Ascending aorta (tissue), 2 donors: Measurements from ENCODE around the gene M1AP. TPM values are rescaled to one million over a fixed set of nuclear protein-coding genes. Genes with fewer than 3 reads are reported as not detected.

ENCODE experiments used
- DNase-seq, 2 donors: peaks; one replicate each; pipeline ENCODE4 v3.0.0-alpha.2; 2019; ENCODE audit warnings: low spot score in 2 of 2
- H3K27ac ChIP-seq, 2 donors: fragments of 200-600 bp; sonication (generic); one replicate each; pipeline ENCODE4 v1.5.1; 2016 to 2017; ENCODE audit warnings: mild to moderate bottlenecking in 1 of 2
- H3K27me3 ChIP-seq: fragments of 200-600 bp; sonication (generic); one replicate; pipeline ENCODE4 v1.5.1; 2017
- H3K36me3 ChIP-seq, 2 donors: fragments of 200-600 bp; sonication (generic); one replicate each; pipeline ENCODE4 v1.5.1; 2016
- H3K4me1 ChIP-seq, 2 donors: fragments of 200-600 bp; sonication (generic); one replicate each; pipeline ENCODE4 v1.5.1; 2016 to 2017; ENCODE audit warnings: mild to moderate bottlenecking in 1 of 2
- H3K4me3 ChIP-seq, 2 donors: fragments of 200-600 bp; sonication (generic); one replicate each; pipeline ENCODE4 v1.5.1; 2016 to 2017; ENCODE audit warnings: mild to moderate bottlenecking in 1 of 2
- H3K9me3 ChIP-seq, 2 donors: fragments of 200-600 bp; sonication (generic); one replicate each; pipeline ENCODE4 v1.5.1; 2016
- intact Hi-C: fragments of 100-400 bp; cut with DNase I; formaldehyde crosslinking; loops from one replicate; pipeline ENCODE4 v1.15.1; 2023
- total RNA-seq: library from RNA; depleted of rRNA; stranded (reverse); fragments of >200 nt; gene quantifications from one replicate; pipeline ENCODE4 v1.1.0, GENCODE V29; 2016
- TF ChIP-seq, protein P1 (sequence below), 3 experiments: fragments of 200-600 bp in 2 of 3; fragments of 450-650 bp in 1 of 3; sonication (generic) in 2 of 3; IDR thresholded peaks; one replicate each; pipeline ENCODE4 v1.5.1; 2016 to 2019; ENCODE audit warnings: antibody characterized with exemption in 3 of 3, mild to moderate bottlenecking in 1 of 3, moderate library complexity in 1 of 3

Gene M1AP, protein sequence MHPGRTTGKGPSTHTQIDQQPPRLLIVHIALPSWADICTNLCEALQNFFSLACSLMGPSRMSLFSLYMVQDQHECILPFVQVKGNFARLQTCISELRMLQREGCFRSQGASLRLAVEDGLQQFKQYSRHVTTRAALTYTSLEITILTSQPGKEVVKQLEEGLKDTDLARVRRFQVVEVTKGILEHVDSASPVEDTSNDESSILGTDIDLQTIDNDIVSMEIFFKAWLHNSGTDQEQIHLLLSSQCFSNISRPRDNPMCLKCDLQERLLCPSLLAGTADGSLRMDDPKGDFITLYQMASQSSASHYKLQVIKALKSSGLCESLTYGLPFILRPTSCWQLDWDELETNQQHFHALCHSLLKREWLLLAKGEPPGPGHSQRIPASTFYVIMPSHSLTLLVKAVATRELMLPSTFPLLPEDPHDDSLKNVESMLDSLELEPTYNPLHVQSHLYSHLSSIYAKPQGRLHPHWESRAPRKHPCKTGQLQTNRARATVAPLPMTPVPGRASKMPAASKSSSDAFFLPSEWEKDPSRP
- total RNA-seq, result not detected

DNA sequence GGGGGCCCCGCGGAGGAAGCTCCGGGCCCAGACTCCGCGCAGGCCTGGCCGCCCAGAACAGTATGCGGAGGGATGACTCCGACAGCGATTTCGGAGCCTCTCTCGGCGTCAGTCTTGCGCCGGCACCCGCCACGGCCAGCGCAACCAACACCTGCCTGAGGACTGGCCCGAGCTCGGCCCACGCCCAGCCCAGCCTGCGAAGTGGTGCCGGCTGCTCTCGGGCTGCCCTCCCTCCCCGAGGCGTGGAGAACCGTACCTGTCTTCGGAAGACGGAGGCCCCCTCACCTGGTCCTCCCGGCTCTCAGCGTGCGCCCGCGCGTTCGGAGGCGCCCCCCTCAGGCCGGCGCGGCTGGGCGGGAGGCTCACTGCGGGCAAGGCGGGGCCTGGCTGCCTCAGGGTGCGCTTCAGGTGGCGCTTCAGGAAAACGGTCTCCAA, at the start of gene M1AP:
Gene M1AP (minus strand): TSS at position 322 of the 435 bp plus-strand sequence. CDS start 8,055 bp downstream, outside the sequence.
- Histone ChIP-seq H3K9me3 (no peaks in the 10 kb centered on the region), H3K4me1 (no peaks in the 10 kb centered on the region), H3K4me3 (peak within 1 kb of the TSS in 1 of 2 donors; percentile 40), H3K27me3 (peaks cover 8% of the 10 kb centered on the region), H3K36me3 (no peaks in the 10 kb centered on the region), H3K27ac (no peak within 1 kb of the TSS)
- TF ChIP-seq, protein P1, sequence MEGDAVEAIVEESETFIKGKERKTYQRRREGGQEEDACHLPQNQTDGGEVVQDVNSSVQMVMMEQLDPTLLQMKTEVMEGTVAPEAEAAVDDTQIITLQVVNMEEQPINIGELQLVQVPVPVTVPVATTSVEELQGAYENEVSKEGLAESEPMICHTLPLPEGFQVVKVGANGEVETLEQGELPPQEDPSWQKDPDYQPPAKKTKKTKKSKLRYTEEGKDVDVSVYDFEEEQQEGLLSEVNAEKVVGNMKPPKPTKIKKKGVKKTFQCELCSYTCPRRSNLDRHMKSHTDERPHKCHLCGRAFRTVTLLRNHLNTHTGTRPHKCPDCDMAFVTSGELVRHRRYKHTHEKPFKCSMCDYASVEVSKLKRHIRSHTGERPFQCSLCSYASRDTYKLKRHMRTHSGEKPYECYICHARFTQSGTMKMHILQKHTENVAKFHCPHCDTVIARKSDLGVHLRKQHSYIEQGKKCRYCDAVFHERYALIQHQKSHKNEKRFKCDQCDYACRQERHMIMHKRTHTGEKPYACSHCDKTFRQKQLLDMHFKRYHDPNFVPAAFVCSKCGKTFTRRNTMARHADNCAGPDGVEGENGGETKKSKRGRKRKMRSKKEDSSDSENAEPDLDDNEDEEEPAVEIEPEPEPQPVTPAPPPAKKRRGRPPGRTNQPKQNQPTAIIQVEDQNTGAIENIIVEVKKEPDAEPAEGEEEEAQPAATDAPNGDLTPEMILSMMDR (IDR thresholded peaks at IDR 0.05), result no peak
- intact Hi-C loops, result no loop called here
- DNase-seq, result no peak

DNA sequence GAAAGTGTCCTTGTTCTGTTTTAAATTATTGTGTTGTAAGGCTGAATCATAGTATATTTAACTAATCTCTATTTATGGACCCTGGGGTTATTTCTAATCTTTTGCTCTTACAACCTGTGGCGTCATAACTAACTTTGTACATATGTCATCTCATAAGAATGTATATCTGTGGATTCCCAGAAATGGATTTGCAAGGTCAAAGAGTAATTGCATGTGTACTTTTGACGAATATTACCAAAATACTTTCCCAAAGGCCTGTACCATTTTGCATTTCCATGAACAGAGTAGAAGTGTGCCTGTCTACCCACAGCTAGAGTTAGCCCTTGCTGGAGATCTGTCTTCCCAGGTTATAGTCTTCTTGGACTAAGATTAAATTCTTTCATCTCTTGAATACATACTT, 48.7 kb upstream of the M1AP start:
- Histone ChIP-seq H3K36me3 (peaks cover 1 to 3% of the 10 kb centered on the region in 2 donors), H3K9me3 (no peaks in the 10 kb centered on the region), H3K4me3 (no peak overlapping the region), H3K27ac (no peak overlapping the region), H3K27me3 (no peaks in the 10 kb centered on the region), H3K4me1 (no peaks in the 10 kb centered on the region)
- no peak for DNase-seq
- TF ChIP-seq, protein P1 (IDR thresholded peaks at IDR 0.05), result no peak
- intact Hi-C loops, result loop anchor here (10.0 kb wide), 1 partner anchor 708 kb away; no protein-coding TSS in a partner anchor

DNA sequence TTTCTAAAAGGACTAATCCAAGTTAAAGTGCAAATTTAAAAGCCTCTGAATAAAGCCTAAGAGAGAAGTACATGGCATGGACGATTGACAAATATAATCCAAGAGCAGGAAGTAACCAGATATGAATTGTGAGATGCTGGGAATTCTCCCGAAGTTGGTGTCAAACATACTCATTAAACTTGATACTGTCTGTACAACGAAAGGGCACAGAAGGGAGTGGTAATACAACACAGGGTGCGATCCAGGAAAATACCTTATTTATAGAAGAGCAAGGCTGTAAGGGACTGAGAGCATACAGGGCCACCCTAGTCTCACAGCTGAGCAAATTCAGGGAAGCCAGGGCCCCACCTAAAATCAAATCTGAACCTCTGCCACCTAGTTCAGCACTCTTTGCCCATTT, 47.5 kb upstream of the M1AP start:
- TF ChIP-seq, protein P1 (IDR thresholded peaks at IDR 0.05), result no peak
- peaks cover 0 to 3% of the 10 kb centered on the region in 2 donors for H3K36me3 ChIP-seq
- intact Hi-C loops, result loop anchor here (10.0 kb wide), 1 partner anchor 709 kb away; no protein-coding TSS in a partner anchor

DNA sequence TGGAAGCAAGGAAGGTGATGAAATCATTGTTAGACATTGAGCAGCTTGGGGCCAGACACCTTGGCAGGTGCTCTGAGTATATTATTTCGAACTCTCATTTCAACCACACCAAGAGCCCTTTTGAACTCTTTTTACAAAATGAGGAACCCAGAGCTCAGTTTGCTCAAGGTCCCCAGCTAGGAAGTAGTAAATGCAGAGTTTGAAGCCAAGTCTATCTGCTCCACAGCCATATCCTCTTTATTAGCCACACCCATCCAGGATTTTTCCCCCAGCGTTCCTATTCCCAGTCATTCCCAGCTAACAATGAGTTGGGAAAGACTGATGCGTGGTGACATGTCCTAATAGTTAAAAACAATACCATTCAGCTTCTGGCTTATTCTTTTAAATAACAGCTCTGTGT, 46.2 kb upstream of the M1AP start:
- H3K27ac ChIP-seq, result no peak overlapping the region
- H3K36me3 ChIP-seq, result no peaks in the 10 kb centered on the region
- TF ChIP-seq, protein P1 (IDR thresholded peaks at IDR 0.05), result no peak
- no peaks in the 10 kb centered on the region for H3K4me1 ChIP-seq
- no peaks in the 10 kb centered on the region for H3K9me3 ChIP-seq
- no peak overlapping the region for H3K4me3 ChIP-seq
- intact Hi-C loops, result loop anchor here (10.0 kb wide), 1 partner anchor 711 kb away; no protein-coding TSS in a partner anchor
- no peaks in the 10 kb centered on the region for H3K27me3 ChIP-seq
- no peak for DNase-seq

More for the DNA sequence above, 47.5 kb upstream of the M1AP start:
- Histone ChIP-seq H3K9me3 (no peaks in the 10 kb centered on the region), H3K27ac (no peak overlapping the region), H3K4me1 (no peaks in the 10 kb centered on the region), H3K4me3 (no peak overlapping the region), H3K27me3 (no peaks in the 10 kb centered on the region)
- no peak for DNase-seq

DNA sequence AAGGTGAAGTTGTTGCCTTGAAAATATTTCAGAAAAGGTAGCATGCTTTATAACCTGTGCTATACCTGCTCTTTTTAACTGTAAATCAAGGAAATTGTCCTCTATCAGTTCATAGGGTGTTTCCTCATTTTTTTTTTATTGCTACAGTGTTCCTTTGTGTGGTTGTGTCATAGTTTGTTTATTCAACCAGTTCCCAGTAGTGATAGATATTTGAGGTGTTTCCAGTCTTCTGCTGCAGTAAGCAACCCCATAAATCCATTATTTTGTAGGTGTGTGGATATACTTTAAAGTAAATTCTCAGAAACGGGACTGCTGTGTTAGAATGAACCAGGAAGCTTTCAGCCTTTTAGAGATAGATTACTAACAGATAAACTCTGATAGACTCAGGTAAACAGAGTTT, 45.5 kb upstream of the M1AP start:
- Histone ChIP-seq H3K4me1 (no peaks in the 10 kb centered on the region), H3K36me3 (no peaks in the 10 kb centered on the region), H3K4me3 (no peak overlapping the region), H3K9me3 (no peaks in the 10 kb centered on the region), H3K27ac (no peak overlapping the region), H3K27me3 (no peaks in the 10 kb centered on the region)
- DNase-seq, result no peak
- TF ChIP-seq, protein P1 (IDR thresholded peaks at IDR 0.05), result no peak
- intact Hi-C loops, result loop anchor here (10.0 kb wide), 1 partner anchor 711 kb away; no protein-coding TSS in a partner anchor
